ENCODE measurements around the gene HBE1. TPM values are rescaled to one million over a fixed set of nuclear protein-coding genes. Genes with fewer than 3 reads are reported as not detected.

HBE1 gene
- total RNA-seq, 1 experiment from 2014 or later, result 3.2 TPM

GRCh38 chr11:5239046-5239445 lies 30.7 kb downstream of the HBE1 start:
- Histone ChIP-seq H3K27ac (ENCODE audit: low read length) (no peak overlapping the region), H3K36me3 (ENCODE audit: control insufficient read depth, insufficient read depth, low read length) (no peaks in the 10 kb centered on the region), H3K27me3 (ENCODE audit: control insufficient read depth, insufficient read depth, low read length) (peaks cover 2% of the 10 kb centered on the region; the same call in 1 of the 2 replicates), H3K9me3 (ENCODE audit: control insufficient read depth, insufficient read depth, low read depth, low read length) (no peaks in the 10 kb centered on the region), H3K4me1 (ENCODE audit: control insufficient read depth, insufficient read depth, low read length) (no peaks in the 10 kb centered on the region), H3K4me3 (ENCODE audit: low read depth in 2 of 2, low read length in 2 of 2) (no peak overlapping the region)
- no peak for DNase-seq (ENCODE audit: low read depth, low spot score)
- in situ Hi-C loops (cut with HindIII; ENCODE audit: low pct_unique_long_range_greater_than_20kb, low sequenced_read_pairs), result no loop called here
- CTCF ChIA-PET, result no interaction called here
- POLR2A ChIA-PET, result no interaction called here
- TF ChIP-seq POLR2AphosphoS5 (IDR thresholded peaks at IDR 0.05; ENCODE audit: low read depth, low read length), result no peak
- no peak for TF ChIP-seq TCF7L2 (IDR thresholded peaks at IDR 0.05; ENCODE audit: low read depth, low read length)
- no peak for TF ChIP-seq CTCF (IDR thresholded peaks at IDR 0.05)
- no peak for TF ChIP-seq SIN3A (IDR thresholded peaks at IDR 0.05; ENCODE audit: borderline replicate concordance, insufficient read depth, low read depth, low read length)
- TF ChIP-seq REST (IDR thresholded peaks at IDR 0.05; ENCODE audit: insufficient read depth in 1 of 2, low read depth in 2 of 2, low read length in 1 of 2), result no peak
- intact Hi-C loops (cut with micrococcal nuclease; ENCODE audit: unreplicated experiment), result no loop called here
- BruUV-seq (replicated peaks), result no TSS peak
- ATAC-seq, result no peak

GRCh38 chr11:5238486-5238885 lies 31.3 kb downstream of the HBE1 start:
- H3K4me3 ChIP-seq (ENCODE audit: low read depth in 2 of 2, low read length in 2 of 2), result no peak overlapping the region
- no peaks in the 10 kb centered on the region for H3K9me3 ChIP-seq (ENCODE audit: control insufficient read depth, insufficient read depth, low read depth, low read length)
- in situ Hi-C loops (cut with HindIII; ENCODE audit: low pct_unique_long_range_greater_than_20kb, low sequenced_read_pairs), result no loop called here
- ChIA-PET POLR2A (no interaction called here), CTCF (no interaction called here)
- ATAC-seq, result no peak
- H3K27me3 ChIP-seq (ENCODE audit: control insufficient read depth, insufficient read depth, low read length), result peaks cover 2% of the 10 kb centered on the region; the same call in 1 of the 2 replicates
- no TSS peak for BruUV-seq (replicated peaks)
- H3K36me3 ChIP-seq (ENCODE audit: control insufficient read depth, insufficient read depth, low read length), result no peaks in the 10 kb centered on the region
- DNase-seq (ENCODE audit: low read depth, low spot score), result no peak
- H3K4me1 ChIP-seq (ENCODE audit: control insufficient read depth, insufficient read depth, low read length), result no peaks in the 10 kb centered on the region
- intact Hi-C loops (cut with micrococcal nuclease; ENCODE audit: unreplicated experiment), result no loop called here
- no peak overlapping the region for H3K27ac ChIP-seq (ENCODE audit: low read length)
- TF ChIP-seq SIN3A (IDR thresholded peaks at IDR 0.05; ENCODE audit: borderline replicate concordance, insufficient read depth, low read depth, low read length) (no peak), REST (IDR thresholded peaks at IDR 0.05; ENCODE audit: insufficient read depth in 1 of 2, low read depth in 2 of 2, low read length in 1 of 2) (no peak), CTCF (IDR thresholded peaks at IDR 0.05) (no peak), POLR2AphosphoS5 (IDR thresholded peaks at IDR 0.05; ENCODE audit: low read depth, low read length) (no peak), TCF7L2 (IDR thresholded peaks at IDR 0.05; ENCODE audit: low read depth, low read length) (no peak)

Data from Panc1 (cell line).